ENCODE data around the gene HMGB3. TPM values are rescaled to one million over a fixed set of nuclear protein-coding genes. Genes with fewer than 3 reads are reported as not detected.
A peak's percentile ranks its signal among the peaks of the same experiment; 100 is the strongest.

Gene HMGB3
- total RNA-seq, 1 donor from 2014 or later = 130 TPM

DNA sequence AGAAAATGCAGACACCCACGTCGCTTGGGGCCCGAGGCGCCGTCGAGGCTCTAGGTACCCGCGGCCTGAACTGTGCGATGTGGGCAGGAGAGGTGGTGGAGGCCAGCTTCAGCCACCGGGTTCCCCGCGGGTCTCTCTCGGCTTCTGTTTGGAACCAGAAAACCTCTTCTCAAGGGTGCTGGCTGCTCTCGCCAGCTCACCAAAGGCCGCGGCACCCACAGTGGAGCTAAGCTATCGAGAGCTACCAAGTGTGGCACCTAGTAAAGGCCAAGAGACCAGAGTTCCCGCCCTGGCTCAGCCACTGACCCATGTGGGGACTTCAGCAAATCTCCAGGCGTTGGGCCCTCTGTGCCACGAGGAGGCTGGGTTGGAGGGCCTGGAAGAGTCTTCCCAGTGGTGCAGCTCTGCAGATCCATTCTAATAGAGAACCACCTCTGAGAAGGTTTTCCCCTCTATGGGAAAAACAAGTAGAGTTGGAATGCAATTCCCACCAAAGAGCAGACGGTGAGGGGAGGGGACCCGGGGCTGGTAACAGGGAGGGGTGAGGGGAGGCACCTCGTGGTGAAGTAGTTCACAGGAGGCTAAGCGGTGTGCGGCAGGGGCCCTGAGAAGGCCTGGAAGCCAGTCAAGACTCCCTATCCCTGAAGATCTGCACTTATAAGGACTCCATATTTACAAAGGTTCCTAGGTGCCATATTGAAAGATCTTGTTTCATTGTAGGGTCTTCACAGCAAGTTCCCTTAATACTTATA, 5.5 kb upstream of the HMGB3 start:
- DNase-seq (ENCODE audit: extremely low spot score, unreplicated experiment) = no peak
- Mint-ChIP-seq H3K4me1 (ENCODE audit: unreplicated experiment) (no peaks in the 10 kb centered on the region), H3K27me3 (peaks cover 6% of the 10 kb centered on the region), H3K4me3 (no peak overlapping the region), H3K27ac (no peak overlapping the region), H3K9me3 (no peaks in the 10 kb centered on the region), H3K36me3 (no peaks in the 10 kb centered on the region)
- TF ChIP-seq, protein P1, sequence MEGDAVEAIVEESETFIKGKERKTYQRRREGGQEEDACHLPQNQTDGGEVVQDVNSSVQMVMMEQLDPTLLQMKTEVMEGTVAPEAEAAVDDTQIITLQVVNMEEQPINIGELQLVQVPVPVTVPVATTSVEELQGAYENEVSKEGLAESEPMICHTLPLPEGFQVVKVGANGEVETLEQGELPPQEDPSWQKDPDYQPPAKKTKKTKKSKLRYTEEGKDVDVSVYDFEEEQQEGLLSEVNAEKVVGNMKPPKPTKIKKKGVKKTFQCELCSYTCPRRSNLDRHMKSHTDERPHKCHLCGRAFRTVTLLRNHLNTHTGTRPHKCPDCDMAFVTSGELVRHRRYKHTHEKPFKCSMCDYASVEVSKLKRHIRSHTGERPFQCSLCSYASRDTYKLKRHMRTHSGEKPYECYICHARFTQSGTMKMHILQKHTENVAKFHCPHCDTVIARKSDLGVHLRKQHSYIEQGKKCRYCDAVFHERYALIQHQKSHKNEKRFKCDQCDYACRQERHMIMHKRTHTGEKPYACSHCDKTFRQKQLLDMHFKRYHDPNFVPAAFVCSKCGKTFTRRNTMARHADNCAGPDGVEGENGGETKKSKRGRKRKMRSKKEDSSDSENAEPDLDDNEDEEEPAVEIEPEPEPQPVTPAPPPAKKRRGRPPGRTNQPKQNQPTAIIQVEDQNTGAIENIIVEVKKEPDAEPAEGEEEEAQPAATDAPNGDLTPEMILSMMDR (conservative IDR thresholded peaks at IDR 0.05) = no peak

DNA sequence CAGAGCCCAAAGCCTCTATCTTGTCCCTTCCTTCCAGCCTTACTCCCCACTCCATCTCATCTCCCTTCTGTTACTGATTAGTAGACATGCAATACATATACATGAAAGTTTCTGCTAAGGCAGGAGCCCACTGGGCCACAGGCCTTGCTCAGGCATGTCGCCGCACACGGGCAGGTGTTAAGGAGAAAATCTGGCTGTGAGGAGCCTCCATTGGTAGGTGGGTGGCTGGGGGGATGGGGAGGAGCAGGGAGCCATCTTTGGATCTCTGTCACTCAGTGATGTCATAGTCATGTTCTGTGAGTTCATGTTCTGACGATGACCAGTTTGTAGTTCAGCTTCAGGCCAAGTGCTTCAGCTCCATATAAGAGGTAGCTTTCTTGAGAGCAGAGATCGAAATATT, 2.9 kb upstream of the HMGB3 start:
- Mint-ChIP-seq H3K9me3 (no peaks in the 10 kb centered on the region), H3K27me3 (peaks cover 6% of the 10 kb centered on the region), H3K27ac (no peak overlapping the region), H3K4me1 (ENCODE audit: unreplicated experiment) (peaks cover 4% of the 10 kb centered on the region), H3K4me3 (no peak overlapping the region), H3K36me3 (peaks cover 5% of the 10 kb centered on the region)
- no peak for DNase-seq (ENCODE audit: extremely low spot score, unreplicated experiment)
- TF ChIP-seq, protein P1 (conservative IDR thresholded peaks at IDR 0.05) = no peak

DNA sequence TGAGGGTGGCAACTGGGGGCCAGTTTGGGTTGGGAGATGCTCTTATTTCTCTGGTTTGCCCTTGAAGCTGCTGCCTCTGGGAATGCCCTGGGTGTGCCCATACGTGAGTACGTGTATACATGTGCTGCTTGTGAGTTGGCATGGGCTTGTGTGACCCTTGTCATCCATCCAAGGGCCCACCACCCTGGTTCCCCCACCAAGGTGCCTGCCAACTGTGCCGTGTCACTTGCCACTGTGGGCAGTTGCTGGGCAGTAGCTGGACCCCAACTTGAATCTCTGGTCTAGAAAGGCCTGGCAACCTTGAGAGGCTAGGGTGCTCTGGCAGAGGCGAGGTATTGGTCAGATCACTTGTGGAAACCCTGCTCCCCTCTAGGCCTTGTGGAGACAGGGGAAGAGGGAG, 2.4 kb upstream of the HMGB3 start:
- TF ChIP-seq, protein P1 (conservative IDR thresholded peaks at IDR 0.05) = no peak
- H3K27ac Mint-ChIP-seq = no peak overlapping the region
- peaks cover 6% of the 10 kb centered on the region for H3K36me3 Mint-ChIP-seq
- DNase-seq (ENCODE audit: extremely low spot score, unreplicated experiment) = no peak
- H3K27me3 Mint-ChIP-seq = peaks cover 6% of the 10 kb centered on the region
- no peak overlapping the region for H3K4me3 Mint-ChIP-seq
- peaks cover 4% of the 10 kb centered on the region for H3K4me1 Mint-ChIP-seq (ENCODE audit: unreplicated experiment)
- H3K9me3 Mint-ChIP-seq = no peaks in the 10 kb centered on the region

DNA sequence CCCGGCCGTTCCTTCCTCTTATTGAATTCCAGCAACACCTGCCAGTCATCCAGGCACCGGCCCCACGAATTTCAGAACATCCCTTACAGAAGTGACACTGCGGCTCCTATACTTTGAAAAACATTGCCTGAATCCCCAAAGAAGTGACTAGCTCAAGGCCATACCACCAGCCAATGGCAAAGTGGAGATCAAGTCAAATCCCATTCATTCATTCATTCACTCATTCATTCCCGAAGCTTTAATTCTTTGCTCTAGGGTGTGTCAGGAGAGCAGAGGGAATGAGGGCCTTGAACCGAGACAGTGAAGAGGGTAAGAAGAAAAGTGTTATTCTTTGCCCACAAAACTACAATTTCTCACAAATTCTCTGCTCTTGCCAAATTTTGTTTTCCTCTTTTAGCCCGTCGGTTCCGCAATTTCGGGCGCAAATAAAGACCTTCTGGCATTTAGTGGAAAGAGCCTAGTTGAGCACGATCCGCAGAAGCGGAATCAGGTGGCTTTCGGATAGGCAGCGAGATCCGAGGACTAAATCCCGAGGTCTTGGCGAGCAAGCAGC, 824 bp upstream of the HMGB3 start:
- peaks cover 8% of the 10 kb centered on the region for H3K36me3 Mint-ChIP-seq
- H3K9me3 Mint-ChIP-seq = no peaks in the 10 kb centered on the region
- peaks cover 4% of the 10 kb centered on the region for H3K4me1 Mint-ChIP-seq (ENCODE audit: unreplicated experiment)
- DNase-seq (ENCODE audit: extremely low spot score, unreplicated experiment) = no peak
- H3K4me3 Mint-ChIP-seq = peak overlapping the region; percentile 84
- TF ChIP-seq, protein P1 (conservative IDR thresholded peaks at IDR 0.05) = no peak
- H3K27me3 Mint-ChIP-seq = peaks cover 6% of the 10 kb centered on the region
- no peak overlapping the region for H3K27ac Mint-ChIP-seq

DNA sequence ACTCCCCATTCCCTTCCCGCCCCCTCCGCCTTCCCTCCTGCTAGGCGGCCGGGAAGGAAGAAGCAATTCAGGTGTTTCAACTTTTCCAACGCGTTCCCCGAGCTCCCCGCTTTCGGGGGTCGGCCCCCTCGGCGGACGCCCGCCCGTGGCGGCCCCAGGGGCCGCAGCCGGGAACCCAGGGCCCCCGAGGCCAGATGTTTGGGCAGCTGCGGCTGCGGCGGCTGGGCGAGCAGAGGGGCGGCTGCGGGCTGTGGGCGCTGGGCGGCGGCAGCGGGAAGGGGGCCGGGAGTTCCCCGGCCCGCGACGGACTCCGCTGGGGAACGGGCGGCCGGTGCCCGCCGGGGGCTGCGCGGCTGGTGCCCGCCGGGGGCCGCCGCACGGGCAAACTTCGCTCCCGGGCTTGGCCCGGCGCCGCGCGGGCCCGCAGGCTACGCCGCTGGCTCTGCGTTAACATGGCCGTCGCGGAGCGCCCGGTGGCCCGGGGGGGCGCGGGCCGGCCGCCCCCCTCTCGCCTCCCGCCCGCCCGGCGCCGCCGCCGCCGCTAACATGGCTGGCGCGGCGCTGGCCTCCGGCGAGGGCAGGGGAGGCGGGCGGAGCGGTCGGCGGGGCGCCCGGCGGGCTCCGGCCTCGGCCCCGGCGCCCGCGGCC, 510 bp downstream of the HMGB3 start:
- no peak for DNase-seq (ENCODE audit: extremely low spot score, unreplicated experiment)
- no peak overlapping the region for H3K27ac Mint-ChIP-seq
- peaks cover 6% of the 10 kb centered on the region for H3K27me3 Mint-ChIP-seq
- TF ChIP-seq, protein P1 (conservative IDR thresholded peaks at IDR 0.05) = no peak
- H3K4me3 Mint-ChIP-seq = no peak overlapping the region
- H3K36me3 Mint-ChIP-seq = peaks cover 13% of the 10 kb centered on the region
- H3K9me3 Mint-ChIP-seq = no peaks in the 10 kb centered on the region
- H3K4me1 Mint-ChIP-seq (ENCODE audit: unreplicated experiment) = peaks cover 4% of the 10 kb centered on the region

Data from type B pancreatic cell (in vitro differentiated cells).